Measurements from ENCODE around the gene CAND2. TPM values are rescaled to one million over a fixed set of nuclear protein-coding genes. Genes with fewer than 3 reads are reported as not detected.

CAND2 gene
- total and polyA plus RNA-seq, 2 experiments from 2014 or later: 5.6 to 20.5 TPM

GRCh38 chr3:12817343-12817710, 20.8 kb downstream of the CAND2 start (continued):
- TF ChIP-seq ZNF462 (CRISPR knock-in tag; IDR thresholded peaks at IDR 0.05): no peak
- TF ChIP-seq STAT1 (IDR thresholded peaks at IDR 0.05; ENCODE audit: unreplicated experiment): no peak

GRCh38 chr3:12818273-12818672, 21.8 kb downstream of the CAND2 start:
- H3K27me3 ChIP-seq (ENCODE audit: insufficient read depth): no peaks in the 10 kb centered on the region
- peaks cover 8% of the 10 kb centered on the region; the same call in 2 of the 3 replicates for H3K36me3 Mint-ChIP-seq (ENCODE audit: low read depth)
- TF ChIP-seq EZH2 (IDR thresholded peaks at IDR 0.05; ENCODE audit: low read depth, unreplicated experiment) (no peak), POLR2AphosphoS5 (IDR thresholded peaks at IDR 0.05; ENCODE audit: low read depth) (no peak)

DNA sequence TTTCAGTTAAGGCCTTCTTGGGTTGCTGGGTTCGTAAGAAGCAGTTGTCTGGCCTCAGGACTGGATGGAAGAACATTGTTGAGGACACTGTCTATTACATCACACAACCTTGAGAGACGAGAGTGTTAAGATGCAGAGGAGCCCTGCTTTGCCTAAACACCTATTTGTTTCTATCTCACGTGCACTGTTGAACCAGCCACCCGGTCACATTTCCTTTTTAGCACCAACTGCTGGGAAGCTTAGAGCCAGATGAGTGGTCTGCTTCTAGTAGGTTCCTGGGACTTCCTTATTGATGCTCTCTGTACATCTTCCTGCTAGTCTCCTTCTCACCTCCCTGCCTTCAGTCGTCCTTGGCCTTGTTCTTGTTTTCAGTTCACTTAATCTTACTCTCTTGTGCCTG, 22.3 kb downstream of the CAND2 start:
- no peaks in the 10 kb centered on the region for H3K36me3 ChIP-seq (ENCODE audit: insufficient read depth)
- H3K27ac Mint-ChIP-seq: no peak overlapping the region
- no peaks in the 10 kb centered on the region for H3K4me1 ChIP-seq (ENCODE audit: insufficient read depth)
- no peaks in the 10 kb centered on the region for H4K20me1 ChIP-seq (replicated peaks; ENCODE audit: insufficient read depth)
- H3K36me3 Mint-ChIP-seq (ENCODE audit: low read depth): peaks cover 3% of the 10 kb centered on the region; the same call in 1 of the 3 replicates
- peaks cover 11% of the 10 kb centered on the region for H3K27me3 Mint-ChIP-seq (ENCODE audit: insufficient read depth, low read depth, poor library complexity)
- H3K4me2 ChIP-seq: no peak overlapping the region
- no peak overlapping the region for H3K4me3 Mint-ChIP-seq
- no peaks in the 10 kb centered on the region for H3K27me3 ChIP-seq (ENCODE audit: insufficient read depth)
- H3K4me3 ChIP-seq: no peak overlapping the region
- H3K9me2 ChIP-seq (ENCODE audit: insufficient read depth): no peaks in the 10 kb centered on the region
- peaks cover 2% of the 10 kb centered on the region for H3K4me1 Mint-ChIP-seq
- H2AFZ ChIP-seq: no peak overlapping the region
- ATAC-seq (no peak), DNase-seq (ENCODE audit: low spot score) (no peak)
- 0 out of 2 replicates have a peak overlapping the region, but pooled peaks have one; percentile 19 for H3K27ac ChIP-seq (ENCODE audit: low read depth)
- H3K79me2 ChIP-seq (replicated peaks; ENCODE audit: insufficient read depth): no peaks in the 10 kb centered on the region
- no peaks in the 10 kb centered on the region for H3K9me3 Mint-ChIP-seq
- H3F3A ChIP-seq (replicated peaks; ENCODE audit: low read depth): no peaks in the 10 kb centered on the region
- TF ChIP-seq EZH2phosphoT487 (IDR thresholded peaks at IDR 0.05; ENCODE audit: unreplicated experiment): no peak
- no peak for TF ChIP-seq JUNB (IDR thresholded peaks at IDR 0.05; ENCODE audit: unreplicated experiment)
- no peak for TF ChIP-seq POLR2AphosphoS5 (IDR thresholded peaks at IDR 0.05; ENCODE audit: low read depth)
- TF ChIP-seq, protein P1, sequence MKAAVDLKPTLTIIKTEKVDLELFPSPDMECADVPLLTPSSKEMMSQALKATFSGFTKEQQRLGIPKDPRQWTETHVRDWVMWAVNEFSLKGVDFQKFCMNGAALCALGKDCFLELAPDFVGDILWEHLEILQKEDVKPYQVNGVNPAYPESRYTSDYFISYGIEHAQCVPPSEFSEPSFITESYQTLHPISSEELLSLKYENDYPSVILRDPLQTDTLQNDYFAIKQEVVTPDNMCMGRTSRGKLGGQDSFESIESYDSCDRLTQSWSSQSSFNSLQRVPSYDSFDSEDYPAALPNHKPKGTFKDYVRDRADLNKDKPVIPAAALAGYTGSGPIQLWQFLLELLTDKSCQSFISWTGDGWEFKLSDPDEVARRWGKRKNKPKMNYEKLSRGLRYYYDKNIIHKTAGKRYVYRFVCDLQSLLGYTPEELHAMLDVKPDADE (IDR thresholded peaks at IDR 0.05): no peak
- TF ChIP-seq ZNF331 (CRISPR knock-in tag; IDR thresholded peaks at IDR 0.05; ENCODE audit: low read depth): no peak
- no peak for TF ChIP-seq CTCF (conservative IDR thresholded peaks at IDR 0.05; ENCODE audit: low read depth in 2 of 2)
- no peak for TF ChIP-seq NANOG (IDR thresholded peaks at IDR 0.05; ENCODE audit: borderline replicate concordance)

More at GRCh38 chr3:12818273-12818672, 21.8 kb downstream of the CAND2 start:
- Histone ChIP-seq H3K27ac (ENCODE audit: low read depth) (no peak overlapping the region), H3K4me1 (ENCODE audit: insufficient read depth) (no peaks in the 10 kb centered on the region), H3K4me2 (no peak overlapping the region), H3K36me3 (ENCODE audit: insufficient read depth) (no peaks in the 10 kb centered on the region), H3K79me2 (replicated peaks; ENCODE audit: insufficient read depth) (no peaks in the 10 kb centered on the region), H3F3A (replicated peaks; ENCODE audit: low read depth) (no peaks in the 10 kb centered on the region), H2AFZ (no peak overlapping the region), H3K4me3 (no peak overlapping the region), H4K20me1 (replicated peaks; ENCODE audit: insufficient read depth) (no peaks in the 10 kb centered on the region), H3K9me2 (ENCODE audit: insufficient read depth) (no peaks in the 10 kb centered on the region)
- Mint-ChIP-seq H3K9me3 (no peaks in the 10 kb centered on the region), H3K27ac (no peak overlapping the region), H3K4me1 (peaks cover 2% of the 10 kb centered on the region), H3K27me3 (ENCODE audit: insufficient read depth, low read depth, poor library complexity) (peaks cover 11% of the 10 kb centered on the region), H3K4me3 (no peak overlapping the region)
- ATAC-seq (no peak), DNase-seq (ENCODE audit: low spot score) (no peak)
